ENCODE results near the gene FGD6.

- TF ChIP-seq EZH2 (IDR thresholded peaks at IDR 0.05; ENCODE audit: low read depth, unreplicated experiment) (no peak), CTCF (conservative IDR thresholded peaks at IDR 0.05; ENCODE audit: low read depth in 2 of 2) (no peak), POLR2AphosphoS5 (IDR thresholded peaks at IDR 0.05; ENCODE audit: low read depth) (no peak), CREB1 (CRISPR knock-in tag; IDR thresholded peaks at IDR 0.05; ENCODE audit: low read depth) (no peak), EZH2phosphoT487 (IDR thresholded peaks at IDR 0.05; ENCODE audit: unreplicated experiment) (no peak), STAT1 (IDR thresholded peaks at IDR 0.05; ENCODE audit: unreplicated experiment) (no peak), ZNF331 (CRISPR knock-in tag; IDR thresholded peaks at IDR 0.05; ENCODE audit: low read depth) (no peak), JUNB (IDR thresholded peaks at IDR 0.05; ENCODE audit: unreplicated experiment) (no peak), ZNF114 (CRISPR knock-in tag; IDR thresholded peaks at IDR 0.05) (no peak), NANOG (IDR thresholded peaks at IDR 0.05; ENCODE audit: borderline replicate concordance) (no peak)
- TF ChIP-seq, protein P1, sequence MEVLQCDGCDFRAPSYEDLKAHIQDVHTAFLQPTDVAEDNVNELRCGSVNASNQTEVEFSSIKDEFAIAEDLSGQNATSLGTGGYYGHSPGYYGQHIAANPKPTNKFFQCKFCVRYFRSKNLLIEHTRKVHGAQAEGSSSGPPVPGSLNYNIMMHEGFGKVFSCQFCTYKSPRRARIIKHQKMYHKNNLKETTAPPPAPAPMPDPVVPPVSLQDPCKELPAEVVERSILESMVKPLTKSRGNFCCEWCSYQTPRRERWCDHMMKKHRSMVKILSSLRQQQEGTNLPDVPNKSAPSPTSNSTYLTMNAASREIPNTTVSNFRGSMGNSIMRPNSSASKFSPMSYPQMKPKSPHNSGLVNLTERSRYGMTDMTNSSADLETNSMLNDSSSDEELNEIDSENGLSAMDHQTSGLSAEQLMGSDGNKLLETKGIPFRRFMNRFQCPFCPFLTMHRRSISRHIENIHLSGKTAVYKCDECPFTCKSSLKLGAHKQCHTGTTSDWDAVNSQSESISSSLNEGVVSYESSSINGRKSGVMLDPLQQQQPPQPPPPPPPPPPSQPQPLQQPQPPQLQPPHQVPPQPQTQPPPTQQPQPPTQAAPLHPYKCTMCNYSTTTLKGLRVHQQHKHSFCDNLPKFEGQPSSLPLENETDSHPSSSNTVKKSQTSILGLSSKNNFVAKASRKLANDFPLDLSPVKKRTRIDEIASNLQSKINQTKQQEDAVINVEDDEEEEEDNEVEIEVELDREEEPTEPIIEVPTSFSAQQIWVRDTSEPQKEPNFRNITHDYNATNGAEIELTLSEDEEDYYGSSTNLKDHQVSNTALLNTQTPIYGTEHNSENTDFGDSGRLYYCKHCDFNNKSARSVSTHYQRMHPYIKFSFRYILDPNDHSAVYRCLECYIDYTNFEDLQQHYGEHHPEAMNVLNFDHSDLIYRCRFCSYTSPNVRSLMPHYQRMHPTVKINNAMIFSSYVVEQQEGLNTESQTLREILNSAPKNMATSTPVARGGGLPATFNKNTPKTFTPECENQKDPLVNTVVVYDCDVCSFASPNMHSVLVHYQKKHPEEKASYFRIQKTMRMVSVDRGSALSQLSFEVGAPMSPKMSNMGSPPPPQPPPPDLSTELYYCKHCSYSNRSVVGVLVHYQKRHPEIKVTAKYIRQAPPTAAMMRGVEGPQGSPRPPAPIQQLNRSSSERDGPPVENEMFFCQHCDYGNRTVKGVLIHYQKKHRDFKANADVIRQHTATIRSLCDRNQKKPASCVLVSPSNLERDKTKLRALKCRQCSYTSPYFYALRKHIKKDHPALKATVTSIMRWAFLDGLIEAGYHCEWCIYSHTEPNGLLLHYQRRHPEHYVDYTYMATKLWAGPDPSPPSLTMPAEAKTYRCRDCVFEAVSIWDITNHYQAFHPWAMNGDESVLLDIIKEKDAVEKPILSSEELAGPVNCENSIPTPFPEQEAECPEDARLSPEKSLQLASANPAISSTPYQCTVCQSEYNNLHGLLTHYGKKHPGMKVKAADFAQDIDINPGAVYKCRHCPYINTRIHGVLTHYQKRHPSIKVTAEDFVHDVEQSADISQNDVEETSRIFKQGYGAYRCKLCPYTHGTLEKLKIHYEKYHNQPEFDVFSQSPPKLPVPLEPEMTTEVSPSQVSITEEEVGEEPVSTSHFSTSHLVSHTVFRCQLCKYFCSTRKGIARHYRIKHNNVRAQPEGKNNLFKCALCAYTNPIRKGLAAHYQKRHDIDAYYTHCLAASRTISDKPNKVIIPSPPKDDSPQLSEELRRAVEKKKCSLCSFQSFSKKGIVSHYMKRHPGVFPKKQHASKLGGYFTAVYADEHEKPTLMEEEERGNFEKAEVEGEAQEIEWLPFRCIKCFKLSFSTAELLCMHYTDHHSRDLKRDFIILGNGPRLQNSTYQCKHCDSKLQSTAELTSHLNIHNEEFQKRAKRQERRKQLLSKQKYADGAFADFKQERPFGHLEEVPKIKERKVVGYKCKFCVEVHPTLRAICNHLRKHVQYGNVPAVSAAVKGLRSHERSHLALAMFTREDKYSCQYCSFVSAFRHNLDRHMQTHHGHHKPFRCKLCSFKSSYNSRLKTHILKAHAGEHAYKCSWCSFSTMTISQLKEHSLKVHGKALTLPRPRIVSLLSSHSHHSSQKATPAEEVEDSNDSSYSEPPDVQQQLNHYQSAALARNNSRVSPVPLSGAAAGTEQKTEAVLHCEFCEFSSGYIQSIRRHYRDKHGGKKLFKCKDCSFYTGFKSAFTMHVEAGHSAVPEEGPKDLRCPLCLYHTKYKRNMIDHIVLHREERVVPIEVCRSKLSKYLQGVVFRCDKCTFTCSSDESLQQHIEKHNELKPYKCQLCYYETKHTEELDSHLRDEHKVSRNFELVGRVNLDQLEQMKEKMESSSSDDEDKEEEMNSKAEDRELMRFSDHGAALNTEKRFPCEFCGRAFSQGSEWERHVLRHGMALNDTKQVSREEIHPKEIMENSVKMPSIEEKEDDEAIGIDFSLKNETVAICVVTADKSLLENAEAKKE (CRISPR knock-in tag; IDR thresholded peaks at IDR 0.05): no peak
- TF ChIP-seq, protein P2, sequence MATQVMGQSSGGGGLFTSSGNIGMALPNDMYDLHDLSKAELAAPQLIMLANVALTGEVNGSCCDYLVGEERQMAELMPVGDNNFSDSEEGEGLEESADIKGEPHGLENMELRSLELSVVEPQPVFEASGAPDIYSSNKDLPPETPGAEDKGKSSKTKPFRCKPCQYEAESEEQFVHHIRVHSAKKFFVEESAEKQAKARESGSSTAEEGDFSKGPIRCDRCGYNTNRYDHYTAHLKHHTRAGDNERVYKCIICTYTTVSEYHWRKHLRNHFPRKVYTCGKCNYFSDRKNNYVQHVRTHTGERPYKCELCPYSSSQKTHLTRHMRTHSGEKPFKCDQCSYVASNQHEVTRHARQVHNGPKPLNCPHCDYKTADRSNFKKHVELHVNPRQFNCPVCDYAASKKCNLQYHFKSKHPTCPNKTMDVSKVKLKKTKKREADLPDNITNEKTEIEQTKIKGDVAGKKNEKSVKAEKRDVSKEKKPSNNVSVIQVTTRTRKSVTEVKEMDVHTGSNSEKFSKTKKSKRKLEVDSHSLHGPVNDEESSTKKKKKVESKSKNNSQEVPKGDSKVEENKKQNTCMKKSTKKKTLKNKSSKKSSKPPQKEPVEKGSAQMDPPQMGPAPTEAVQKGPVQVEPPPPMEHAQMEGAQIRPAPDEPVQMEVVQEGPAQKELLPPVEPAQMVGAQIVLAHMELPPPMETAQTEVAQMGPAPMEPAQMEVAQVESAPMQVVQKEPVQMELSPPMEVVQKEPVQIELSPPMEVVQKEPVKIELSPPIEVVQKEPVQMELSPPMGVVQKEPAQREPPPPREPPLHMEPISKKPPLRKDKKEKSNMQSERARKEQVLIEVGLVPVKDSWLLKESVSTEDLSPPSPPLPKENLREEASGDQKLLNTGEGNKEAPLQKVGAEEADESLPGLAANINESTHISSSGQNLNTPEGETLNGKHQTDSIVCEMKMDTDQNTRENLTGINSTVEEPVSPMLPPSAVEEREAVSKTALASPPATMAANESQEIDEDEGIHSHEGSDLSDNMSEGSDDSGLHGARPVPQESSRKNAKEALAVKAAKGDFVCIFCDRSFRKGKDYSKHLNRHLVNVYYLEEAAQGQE (IDR thresholded peaks at IDR 0.05; ENCODE audit: unreplicated experiment): no peak
- TF ChIP-seq, protein P3, sequence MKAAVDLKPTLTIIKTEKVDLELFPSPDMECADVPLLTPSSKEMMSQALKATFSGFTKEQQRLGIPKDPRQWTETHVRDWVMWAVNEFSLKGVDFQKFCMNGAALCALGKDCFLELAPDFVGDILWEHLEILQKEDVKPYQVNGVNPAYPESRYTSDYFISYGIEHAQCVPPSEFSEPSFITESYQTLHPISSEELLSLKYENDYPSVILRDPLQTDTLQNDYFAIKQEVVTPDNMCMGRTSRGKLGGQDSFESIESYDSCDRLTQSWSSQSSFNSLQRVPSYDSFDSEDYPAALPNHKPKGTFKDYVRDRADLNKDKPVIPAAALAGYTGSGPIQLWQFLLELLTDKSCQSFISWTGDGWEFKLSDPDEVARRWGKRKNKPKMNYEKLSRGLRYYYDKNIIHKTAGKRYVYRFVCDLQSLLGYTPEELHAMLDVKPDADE (IDR thresholded peaks at IDR 0.05): no peak
Measured at GRCh38 chr12:95034750-95035149, 182.5 kb downstream of the FGD6 start.
